ENCODE results near the gene GGA1. TPM values are rescaled to one million over a fixed set of nuclear protein-coding genes. Genes with fewer than 3 reads are reported as not detected.

Gene GGA1
- total and polyA plus RNA-seq, 2 donors from 2014 or later = 37.5 to 61.2 TPM

DNA sequence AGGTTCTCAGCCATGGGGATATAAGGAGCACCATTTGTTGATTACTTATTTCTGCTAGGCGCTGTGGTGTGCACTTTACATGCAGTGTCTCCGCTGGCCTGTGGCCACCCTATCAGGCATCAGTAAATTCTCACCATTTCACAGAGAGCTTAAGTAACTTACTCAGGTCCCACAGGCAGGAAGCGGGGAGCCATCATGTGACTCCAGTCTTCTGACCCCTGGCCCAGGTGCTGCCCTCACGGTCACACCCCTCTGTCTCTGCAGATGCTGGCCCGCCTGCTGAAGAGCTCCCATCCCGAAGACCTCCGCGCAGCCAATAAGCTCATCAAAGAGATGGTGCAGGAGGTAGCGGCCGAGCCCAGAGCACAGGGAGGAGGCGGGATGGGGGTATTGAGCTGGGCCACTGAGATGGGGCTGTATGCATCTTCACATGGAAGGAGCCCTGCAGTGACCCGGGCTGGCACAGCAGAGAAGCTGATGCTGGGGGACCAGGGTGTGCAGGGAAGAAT, 12.8 kb downstream of the GGA1 start:
- Histone ChIP-seq H3K9me3 (ENCODE audit: control insufficient read depth in 2 of 3, insufficient read depth in 1 of 3, low read length in 3 of 3) (no peaks in the 10 kb centered on the region), H3K4me1 (ENCODE audit: control insufficient read depth in 2 of 3, insufficient read depth in 2 of 3, low read depth in 1 of 3, low read length in 3 of 3) (peaks cover 0 to 2% (median 0%) of the 10 kb centered on the region in 3 donors), H3K27ac (ENCODE audit: low read depth in 2 of 2, low read length in 2 of 2) (no peak overlapping the region), H3K27me3 (ENCODE audit: control insufficient read depth, insufficient read depth, low read length) (no peaks in the 10 kb centered on the region), H3K4me3 (ENCODE audit: low read length in 3 of 3) (no peak overlapping the region), H3K9ac (ENCODE audit: low read length in 3 of 3) (no peak overlapping the region), H3K36me3 (ENCODE audit: control insufficient read depth in 2 of 3, insufficient read depth in 3 of 3, low read length in 3 of 3) (peaks cover 0 to 9% (median 5%) of the 10 kb centered on the region in 3 donors)
- intact Hi-C loops (cut with DNase I) = no loop called here
- no peak for DNase-seq
- TF ChIP-seq, protein P1, sequence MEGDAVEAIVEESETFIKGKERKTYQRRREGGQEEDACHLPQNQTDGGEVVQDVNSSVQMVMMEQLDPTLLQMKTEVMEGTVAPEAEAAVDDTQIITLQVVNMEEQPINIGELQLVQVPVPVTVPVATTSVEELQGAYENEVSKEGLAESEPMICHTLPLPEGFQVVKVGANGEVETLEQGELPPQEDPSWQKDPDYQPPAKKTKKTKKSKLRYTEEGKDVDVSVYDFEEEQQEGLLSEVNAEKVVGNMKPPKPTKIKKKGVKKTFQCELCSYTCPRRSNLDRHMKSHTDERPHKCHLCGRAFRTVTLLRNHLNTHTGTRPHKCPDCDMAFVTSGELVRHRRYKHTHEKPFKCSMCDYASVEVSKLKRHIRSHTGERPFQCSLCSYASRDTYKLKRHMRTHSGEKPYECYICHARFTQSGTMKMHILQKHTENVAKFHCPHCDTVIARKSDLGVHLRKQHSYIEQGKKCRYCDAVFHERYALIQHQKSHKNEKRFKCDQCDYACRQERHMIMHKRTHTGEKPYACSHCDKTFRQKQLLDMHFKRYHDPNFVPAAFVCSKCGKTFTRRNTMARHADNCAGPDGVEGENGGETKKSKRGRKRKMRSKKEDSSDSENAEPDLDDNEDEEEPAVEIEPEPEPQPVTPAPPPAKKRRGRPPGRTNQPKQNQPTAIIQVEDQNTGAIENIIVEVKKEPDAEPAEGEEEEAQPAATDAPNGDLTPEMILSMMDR (IDR thresholded peaks at IDR 0.05; ENCODE audit: borderline replicate concordance, extremely low read depth, insufficient read depth) = no peak
- FAIRE-seq = no peak

GRCh38 chr22:37623075-37624016, 14.7 kb downstream of the GGA1 start:
- DNase-seq (peak in 4 of 5 donors; percentile 78 to 90 (median 86)), FAIRE-seq (no peak)
- no peaks in the 10 kb centered on the region for H3K27me3 ChIP-seq (ENCODE audit: control insufficient read depth, insufficient read depth, low read length)
- H3K4me3 ChIP-seq (ENCODE audit: low read length in 3 of 3) = no peak overlapping the region
- peaks cover 0 to 2% (median 2%) of the 10 kb centered on the region in 3 donors for H3K36me3 ChIP-seq (ENCODE audit: control insufficient read depth in 2 of 3, insufficient read depth in 3 of 3, low read length in 3 of 3)
- intact Hi-C loops (cut with DNase I) = no loop called here
- H3K4me1 ChIP-seq (ENCODE audit: control insufficient read depth in 2 of 3, insufficient read depth in 2 of 3, low read depth in 1 of 3, low read length in 3 of 3) = peaks cover 0 to 2% (median 0%) of the 10 kb centered on the region in 3 donors
- H3K27ac ChIP-seq (ENCODE audit: low read depth in 2 of 2, low read length in 2 of 2) = no peak overlapping the region
- no peaks in the 10 kb centered on the region for H3K9me3 ChIP-seq (ENCODE audit: control insufficient read depth in 2 of 3, insufficient read depth in 1 of 3, low read length in 3 of 3)
- TF ChIP-seq, protein P1 (IDR thresholded peaks at IDR 0.05; ENCODE audit: borderline replicate concordance, extremely low read depth, insufficient read depth) = peak; percentile 54
- no peak overlapping the region for H3K9ac ChIP-seq (ENCODE audit: low read length in 3 of 3)

DNA sequence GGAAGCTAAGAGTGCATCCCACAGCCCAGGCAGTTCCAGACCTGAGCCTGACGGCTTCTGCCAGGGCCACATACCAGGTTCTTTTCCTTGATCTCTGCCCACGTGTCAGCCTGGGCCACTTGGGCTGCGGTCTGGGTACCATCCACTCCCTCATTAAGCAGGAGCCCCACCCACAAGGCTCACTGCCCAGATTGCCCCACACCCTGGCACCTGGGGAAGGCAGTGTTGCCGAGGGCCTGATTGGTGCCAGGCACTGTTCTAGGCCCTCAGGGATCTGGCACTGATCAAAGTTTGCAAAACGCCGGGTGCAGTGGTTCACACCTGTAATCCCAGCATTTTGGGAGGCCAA, 15.4 kb downstream of the GGA1 start:
- intact Hi-C loops (cut with DNase I) = no loop called here
- Histone ChIP-seq H3K27me3 (ENCODE audit: control insufficient read depth, insufficient read depth, low read length) (no peaks in the 10 kb centered on the region), H3K27ac (ENCODE audit: low read depth in 2 of 2, low read length in 2 of 2) (no peak overlapping the region), H3K4me3 (ENCODE audit: low read length in 3 of 3) (no peak overlapping the region), H3K9me3 (ENCODE audit: control insufficient read depth in 2 of 3, insufficient read depth in 1 of 3, low read length in 3 of 3) (no peaks in the 10 kb centered on the region), H3K9ac (ENCODE audit: low read length in 3 of 3) (no peak overlapping the region), H3K4me1 (ENCODE audit: control insufficient read depth in 2 of 3, insufficient read depth in 2 of 3, low read depth in 1 of 3, low read length in 3 of 3) (peaks cover 0 to 2% (median 0%) of the 10 kb centered on the region in 3 donors), H3K36me3 (ENCODE audit: control insufficient read depth in 2 of 3, insufficient read depth in 3 of 3, low read length in 3 of 3) (peaks cover 0 to 6% (median 2%) of the 10 kb centered on the region in 3 donors)
- FAIRE-seq = no peak
- DNase-seq = no peak
- TF ChIP-seq, protein P1 (IDR thresholded peaks at IDR 0.05; ENCODE audit: borderline replicate concordance, extremely low read depth, insufficient read depth) = no peak

Data from kidney (tissue), 14 donors.